ENCODE measurements around the gene ETV6.

DNA sequence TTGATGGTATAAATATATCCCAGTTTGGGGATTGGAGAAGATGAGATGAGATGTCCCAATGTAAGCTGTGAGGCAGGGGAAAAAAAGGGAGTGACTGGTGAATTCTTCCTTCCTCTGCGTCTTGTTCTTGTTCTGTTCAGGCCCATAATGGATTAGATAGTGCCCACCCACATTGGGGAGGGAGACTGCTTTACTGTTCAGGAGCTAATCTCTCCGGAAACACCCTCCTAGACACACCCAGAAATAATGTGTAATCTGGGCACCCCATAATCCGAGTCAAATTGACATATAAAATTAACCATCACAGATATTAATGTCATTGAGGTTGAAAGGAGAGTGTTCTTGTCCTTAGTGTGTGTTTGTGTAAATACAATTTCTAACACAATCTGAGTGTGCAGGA, 29.3 kb downstream of the ETV6 start:
- TF ChIP-seq, protein P1, sequence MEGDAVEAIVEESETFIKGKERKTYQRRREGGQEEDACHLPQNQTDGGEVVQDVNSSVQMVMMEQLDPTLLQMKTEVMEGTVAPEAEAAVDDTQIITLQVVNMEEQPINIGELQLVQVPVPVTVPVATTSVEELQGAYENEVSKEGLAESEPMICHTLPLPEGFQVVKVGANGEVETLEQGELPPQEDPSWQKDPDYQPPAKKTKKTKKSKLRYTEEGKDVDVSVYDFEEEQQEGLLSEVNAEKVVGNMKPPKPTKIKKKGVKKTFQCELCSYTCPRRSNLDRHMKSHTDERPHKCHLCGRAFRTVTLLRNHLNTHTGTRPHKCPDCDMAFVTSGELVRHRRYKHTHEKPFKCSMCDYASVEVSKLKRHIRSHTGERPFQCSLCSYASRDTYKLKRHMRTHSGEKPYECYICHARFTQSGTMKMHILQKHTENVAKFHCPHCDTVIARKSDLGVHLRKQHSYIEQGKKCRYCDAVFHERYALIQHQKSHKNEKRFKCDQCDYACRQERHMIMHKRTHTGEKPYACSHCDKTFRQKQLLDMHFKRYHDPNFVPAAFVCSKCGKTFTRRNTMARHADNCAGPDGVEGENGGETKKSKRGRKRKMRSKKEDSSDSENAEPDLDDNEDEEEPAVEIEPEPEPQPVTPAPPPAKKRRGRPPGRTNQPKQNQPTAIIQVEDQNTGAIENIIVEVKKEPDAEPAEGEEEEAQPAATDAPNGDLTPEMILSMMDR (IDR thresholded peaks at IDR 0.05) = no peak
- TF ChIP-seq POLR2A (IDR thresholded peaks at IDR 0.05) = no peak

Data from testis (tissue), 2 donors.